Measurements from ENCODE around the gene BTC. TPM values are rescaled to one million over a fixed set of nuclear protein-coding genes. Genes with fewer than 3 reads are reported as not detected.

The BTC gene
- total and polyA plus RNA-seq, 8 donors = 1.2 to 64.8 (median 6.7) TPM

DNA sequence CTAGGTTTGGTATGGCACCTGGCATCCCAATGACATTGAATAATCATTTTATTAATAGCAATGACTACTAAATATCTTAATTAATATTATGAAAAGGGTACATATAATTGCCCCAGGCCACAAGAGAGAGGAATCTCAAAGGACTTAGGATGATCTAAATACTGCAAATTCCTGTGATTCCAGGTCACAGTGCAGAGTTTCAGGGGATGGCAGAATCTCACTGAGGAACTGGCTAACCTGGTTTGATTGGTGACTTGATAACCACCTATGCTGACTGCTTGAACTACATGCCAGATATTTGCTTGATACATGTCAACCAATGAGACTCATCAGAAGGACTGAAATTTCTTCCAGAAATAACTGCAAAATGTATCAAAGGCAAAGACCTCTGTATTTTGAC lies 37.2 kb downstream of the BTC start:
- Histone ChIP-seq H3K4me3 (no peak overlapping the region), H3K9me3 (no peaks in the 10 kb centered on the region), H3K27me3 (no peaks in the 10 kb centered on the region), H3K36me3 (no peaks in the 10 kb centered on the region), H3K27ac (no peak overlapping the region), H3K4me1 (peaks cover 0 to 36% (median 9%) of the 10 kb centered on the region in 4 donors)
- DNase-seq = no peak
- intact Hi-C loops (cut with DNase I; ENCODE audit: low total_unique reads) = no loop called here
- TF ChIP-seq, protein P1, sequence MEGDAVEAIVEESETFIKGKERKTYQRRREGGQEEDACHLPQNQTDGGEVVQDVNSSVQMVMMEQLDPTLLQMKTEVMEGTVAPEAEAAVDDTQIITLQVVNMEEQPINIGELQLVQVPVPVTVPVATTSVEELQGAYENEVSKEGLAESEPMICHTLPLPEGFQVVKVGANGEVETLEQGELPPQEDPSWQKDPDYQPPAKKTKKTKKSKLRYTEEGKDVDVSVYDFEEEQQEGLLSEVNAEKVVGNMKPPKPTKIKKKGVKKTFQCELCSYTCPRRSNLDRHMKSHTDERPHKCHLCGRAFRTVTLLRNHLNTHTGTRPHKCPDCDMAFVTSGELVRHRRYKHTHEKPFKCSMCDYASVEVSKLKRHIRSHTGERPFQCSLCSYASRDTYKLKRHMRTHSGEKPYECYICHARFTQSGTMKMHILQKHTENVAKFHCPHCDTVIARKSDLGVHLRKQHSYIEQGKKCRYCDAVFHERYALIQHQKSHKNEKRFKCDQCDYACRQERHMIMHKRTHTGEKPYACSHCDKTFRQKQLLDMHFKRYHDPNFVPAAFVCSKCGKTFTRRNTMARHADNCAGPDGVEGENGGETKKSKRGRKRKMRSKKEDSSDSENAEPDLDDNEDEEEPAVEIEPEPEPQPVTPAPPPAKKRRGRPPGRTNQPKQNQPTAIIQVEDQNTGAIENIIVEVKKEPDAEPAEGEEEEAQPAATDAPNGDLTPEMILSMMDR (IDR thresholded peaks at IDR 0.05) = no peak
- TF ChIP-seq POLR2A (IDR thresholded peaks at IDR 0.05) (no peak), EP300 (IDR thresholded peaks at IDR 0.05) (no peak), POLR2AphosphoS5 (IDR thresholded peaks at IDR 0.05) (no peak)

DNA sequence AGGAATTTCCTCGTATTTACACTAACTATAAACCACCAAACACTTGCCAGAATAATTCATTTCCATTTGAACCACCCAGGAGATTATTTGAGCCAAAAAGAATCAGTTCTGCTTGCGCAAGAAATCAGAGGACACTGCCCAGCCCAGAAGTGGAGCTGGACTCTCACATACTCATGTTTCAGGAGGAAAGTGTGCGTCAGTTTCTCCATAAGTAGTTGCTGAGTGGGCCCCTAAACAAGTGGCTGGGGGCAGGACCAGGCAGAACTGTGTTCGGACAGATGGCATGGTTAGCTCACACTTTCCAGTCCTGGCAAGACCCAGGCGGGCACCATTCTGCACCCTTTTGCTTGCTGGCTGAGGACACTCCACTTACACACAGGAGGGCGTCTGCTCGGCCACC lies 38.8 kb downstream of the BTC start:
- intact Hi-C loops (cut with DNase I; ENCODE audit: low total_unique reads) = no loop called here
- peak in 1 of 2 donors; percentile 42 for DNase-seq
- TF ChIP-seq, protein P1 (IDR thresholded peaks at IDR 0.05) = no peak
- TF ChIP-seq POLR2AphosphoS5 (IDR thresholded peaks at IDR 0.05) = peak in 2 of 3 donors; percentile 27 to 67
- TF ChIP-seq POLR2A (IDR thresholded peaks at IDR 0.05) = no peak
- no peak for TF ChIP-seq EP300 (IDR thresholded peaks at IDR 0.05)
- WGBS, 5 donors = 63 to 80% (median 69%) methylated on average over 7 of the region's 7 CpGs
- Histone ChIP-seq H3K36me3 (no peaks in the 10 kb centered on the region), H3K27ac (peak overlapping the region in 3 of 5 donors; percentile 2 to 62 (median 57)), H3K9me3 (no peaks in the 10 kb centered on the region), H3K27me3 (no peaks in the 10 kb centered on the region), H3K4me3 (no peak overlapping the region), H3K4me1 (peaks cover 0 to 36% (median 9%) of the 10 kb centered on the region in 4 donors)

DNA sequence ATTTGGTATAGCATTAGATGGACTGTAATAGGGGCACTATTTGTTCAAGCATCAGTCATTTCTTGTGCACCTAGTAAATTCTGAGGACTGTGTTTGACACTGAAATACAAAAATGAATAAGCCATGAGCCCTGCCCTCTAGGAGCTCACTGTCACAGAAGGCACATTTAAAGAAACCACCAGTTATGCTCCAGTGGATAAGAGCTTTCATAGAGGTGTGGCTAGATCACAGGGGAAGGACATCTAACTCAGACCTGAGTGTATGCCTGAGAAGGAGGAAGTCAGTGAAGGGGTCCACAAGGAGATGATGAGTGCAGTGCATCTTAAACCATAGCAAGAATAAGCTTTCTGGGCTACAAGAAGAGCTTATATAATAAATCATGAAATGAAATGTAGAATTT lies 40.1 kb downstream of the BTC start:
- DNase-seq = no peak
- H3K4me3 ChIP-seq = no peak overlapping the region
- intact Hi-C loops (cut with DNase I; ENCODE audit: low total_unique reads) = no loop called here
- TF ChIP-seq POLR2AphosphoS5 (IDR thresholded peaks at IDR 0.05) (no peak), POLR2A (IDR thresholded peaks at IDR 0.05) (no peak), EP300 (IDR thresholded peaks at IDR 0.05) (no peak)
- TF ChIP-seq, protein P1 (IDR thresholded peaks at IDR 0.05) = no peak
- H3K4me1 ChIP-seq = peaks cover 0 to 32% (median 9%) of the 10 kb centered on the region in 4 donors
- no peaks in the 10 kb centered on the region for H3K36me3 ChIP-seq
- no peaks in the 10 kb centered on the region for H3K9me3 ChIP-seq
- H3K27ac ChIP-seq = no peak overlapping the region
- no peaks in the 10 kb centered on the region for H3K27me3 ChIP-seq

DNA sequence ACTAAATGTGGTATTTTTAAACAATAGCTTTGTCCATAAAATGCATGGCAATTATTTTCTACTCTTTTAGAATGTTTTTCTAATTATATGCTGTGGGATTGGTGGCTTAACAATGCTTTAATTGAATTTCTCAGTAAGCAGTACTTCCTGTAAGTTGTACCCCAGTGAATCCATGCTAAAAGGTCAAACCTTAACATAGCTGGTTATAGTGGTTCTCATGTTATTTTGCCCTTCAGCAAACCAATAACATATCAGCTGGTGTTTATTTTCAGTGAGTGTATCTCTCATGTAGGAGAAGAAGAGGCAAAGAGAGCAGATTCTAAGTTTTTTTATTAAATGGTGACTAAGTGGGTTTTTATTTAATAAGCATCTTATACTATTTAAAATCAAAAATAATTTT lies 41.5 kb downstream of the BTC start:
- no peaks in the 10 kb centered on the region for H3K27me3 ChIP-seq
- TF ChIP-seq POLR2AphosphoS5 (IDR thresholded peaks at IDR 0.05) (no peak), EP300 (IDR thresholded peaks at IDR 0.05) (no peak), POLR2A (IDR thresholded peaks at IDR 0.05) (no peak)
- TF ChIP-seq, protein P1 (IDR thresholded peaks at IDR 0.05) = no peak
- no peaks in the 10 kb centered on the region for H3K36me3 ChIP-seq
- no peak overlapping the region for H3K4me3 ChIP-seq
- no peak for DNase-seq
- H3K9me3 ChIP-seq = no peaks in the 10 kb centered on the region
- no peak overlapping the region for H3K27ac ChIP-seq
- intact Hi-C loops (cut with DNase I; ENCODE audit: low total_unique reads) = no loop called here
- H3K4me1 ChIP-seq = peaks cover 0 to 18% (median 5%) of the 10 kb centered on the region in 4 donors

All from stomach (tissue), 9 donors.